NCI-H2107 treated with DMSO at 0.1 percent for 48 hours (cell line): ENCODE measurements around the gene GLRA2.

Experiments used
- DNase-seq: peaks from one replicate; lab custom pipeline; 2025; ENCODE audit not compliant: unreplicated experiment; lab: John Stamatoyannopoulos, UW

GLRA2 gene

DNA sequence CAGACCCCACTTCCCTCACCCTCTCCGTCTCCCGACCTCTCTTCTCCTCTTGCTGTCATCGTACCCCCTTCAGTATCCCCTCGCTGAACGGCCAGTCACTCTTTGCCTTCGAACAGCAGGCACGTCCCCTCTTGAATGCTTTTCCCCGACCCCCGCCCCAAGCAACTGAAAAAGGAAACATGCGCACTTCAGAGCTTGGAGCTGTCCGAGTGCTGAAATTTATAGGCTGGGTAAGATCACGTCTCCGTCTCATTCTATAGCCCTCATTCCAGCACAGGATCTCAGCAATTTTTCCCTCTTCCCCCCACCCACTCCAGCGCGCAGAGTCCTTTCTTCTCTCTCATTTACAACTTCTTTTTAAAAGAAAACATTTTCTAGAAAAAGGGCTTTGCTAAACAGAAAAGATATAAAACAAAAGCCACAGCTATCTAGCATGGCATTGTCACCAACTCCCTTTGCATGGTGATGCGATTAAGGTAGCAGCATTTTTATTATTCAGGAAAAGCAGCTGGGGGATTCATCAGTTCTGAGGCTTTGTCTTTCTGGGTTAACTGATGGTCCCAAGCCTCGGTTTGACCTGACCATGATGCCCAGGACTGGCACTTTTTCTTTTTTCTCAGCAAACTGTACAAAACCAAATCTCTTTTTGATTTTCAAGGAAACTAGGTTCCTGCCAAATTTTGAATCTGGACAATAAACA lies at the start of gene GLRA2:
TSS of gene GLRA2 (plus strand) at position 247 of the 700 bp plus-strand sequence. CDS start 522 bp downstream, outside the sequence.
- DNase-seq: no peak

DNA sequence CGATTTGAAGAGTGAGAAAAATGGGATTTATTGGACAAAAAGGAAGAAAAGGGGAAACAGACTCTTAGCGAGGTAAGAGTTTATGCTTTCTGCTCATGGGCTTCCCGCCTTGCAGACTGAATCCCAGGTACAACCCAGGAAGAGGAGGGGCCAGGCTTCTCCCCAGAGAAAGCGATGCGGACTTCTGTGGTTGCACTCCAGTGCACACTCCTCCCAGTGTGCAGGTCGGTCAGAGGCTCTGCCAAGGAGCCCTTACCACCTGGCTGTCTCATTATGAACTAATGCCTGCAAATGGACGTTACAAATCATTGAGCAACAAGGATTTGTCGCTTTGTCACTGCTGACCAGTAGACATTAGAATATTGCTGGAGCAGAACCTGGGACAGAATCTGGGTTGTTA lies 39.9 kb upstream of the GLRA2 start:
- no peak for DNase-seq

- no peak for DNase-seq
These were observed 37.6 kb upstream of the GLRA2 start for GRCh38 chrX:14491689-14492088.

- no peak for DNase-seq
These were observed 32.7 kb upstream of the GLRA2 start for GRCh38 chrX:14496674-14497073.

- DNase-seq: peak; percentile 31
These were observed 32.1 kb upstream of the GLRA2 start for GRCh38 chrX:14497184-14497666.

DNA sequence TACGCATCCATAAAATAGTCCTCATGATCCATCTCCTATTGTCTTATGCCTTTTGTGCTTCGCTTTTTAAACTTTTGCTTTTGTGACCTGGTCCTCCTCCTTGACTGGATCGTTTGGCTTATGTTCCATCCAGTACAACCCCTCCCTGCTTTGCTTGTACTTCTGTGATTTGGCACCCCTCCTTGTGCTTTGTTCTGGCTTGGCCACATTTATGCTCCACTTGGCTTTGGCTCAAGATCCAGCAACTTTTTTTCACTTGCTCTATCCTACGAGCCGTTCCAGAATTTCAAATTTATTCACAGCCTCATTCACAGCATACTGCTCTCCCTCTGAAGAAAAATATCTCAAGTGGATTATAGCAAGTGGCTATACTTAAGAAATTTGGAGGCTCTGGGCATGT lies 28.0 kb upstream of the GLRA2 start:
- no peak for DNase-seq

GRCh38 chrX:14504960-14505538 lies 24.3 kb upstream of the GLRA2 start:
- DNase-seq: no peak

DNA sequence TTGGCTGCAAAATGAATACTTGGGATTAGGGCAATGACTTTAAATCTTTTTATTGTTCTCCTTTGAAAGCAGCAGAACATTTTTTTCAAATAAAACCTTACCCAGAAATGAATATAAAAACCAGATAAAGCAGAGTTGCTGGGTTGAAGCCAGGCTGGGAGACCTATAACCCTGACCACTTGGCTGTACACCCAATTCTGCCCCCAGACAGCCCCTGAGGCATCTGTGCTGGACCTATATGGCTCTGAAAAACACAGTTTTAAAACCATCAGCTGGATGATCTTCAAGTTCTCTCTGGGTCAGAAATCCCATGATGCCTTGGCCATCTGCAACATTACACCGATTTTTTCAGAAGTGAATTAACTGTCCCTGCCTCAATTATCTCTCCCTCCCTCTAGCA lies 23.7 kb upstream of the GLRA2 start:
- no peak for DNase-seq

DNA sequence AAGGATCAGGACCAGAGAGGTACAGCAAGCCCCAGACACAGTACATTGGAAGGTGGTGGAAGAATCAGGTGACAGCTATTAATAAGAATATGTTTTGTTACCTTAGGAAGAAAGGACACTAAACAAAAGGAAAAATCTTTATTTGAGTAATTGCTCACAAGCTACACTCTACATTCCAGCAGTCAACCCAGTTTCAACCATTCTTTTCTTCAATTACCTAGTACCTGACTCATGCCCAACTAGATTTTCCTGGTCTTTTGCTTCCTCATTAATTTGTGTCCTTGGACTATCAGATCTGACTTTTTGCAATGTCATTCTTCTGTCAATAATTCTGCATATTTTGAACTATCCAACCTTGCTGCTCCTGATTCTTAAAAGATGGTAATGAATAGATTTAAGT lies 22.5 kb upstream of the GLRA2 start:
- DNase-seq: no peak

- no peak for DNase-seq
These were observed 21.2 kb upstream of the GLRA2 start for GRCh38 chrX:14508025-14508690.

- DNase-seq: no peak
These were observed 19.8 kb upstream of the GLRA2 start for GRCh38 chrX:14509325-14510057.

GRCh38 chrX:14528629-14529289 lies 577 bp upstream of the GLRA2 start:
- peak; percentile 67 for DNase-seq

- no peak for DNase-seq
These were observed 4.5 kb downstream of the GLRA2 start for GRCh38 chrX:14533867-14534266.

DNA sequence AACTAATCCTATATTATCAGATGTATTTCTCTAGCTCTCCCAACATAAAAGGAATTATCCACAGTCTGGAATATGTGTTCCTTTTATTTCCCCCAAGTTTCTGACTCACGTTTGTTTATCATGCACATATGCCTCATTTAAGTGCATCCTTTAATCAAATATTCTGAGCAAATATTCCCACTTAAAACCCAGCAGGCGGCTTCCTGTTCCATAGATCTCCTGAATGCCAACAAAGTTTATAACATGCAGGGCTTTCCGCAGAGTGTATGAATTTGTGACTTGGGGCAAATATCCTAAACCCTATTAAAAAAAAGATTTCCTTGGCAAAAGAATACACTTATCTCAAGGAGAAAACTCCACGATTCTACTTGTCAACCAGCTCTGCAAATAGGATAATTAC lies 16.9 kb downstream of the GLRA2 start:
- no peak for DNase-seq

GRCh38 chrX:14554131-14554715 lies 24.9 kb downstream of the GLRA2 start:
- no peak for DNase-seq

DNA sequence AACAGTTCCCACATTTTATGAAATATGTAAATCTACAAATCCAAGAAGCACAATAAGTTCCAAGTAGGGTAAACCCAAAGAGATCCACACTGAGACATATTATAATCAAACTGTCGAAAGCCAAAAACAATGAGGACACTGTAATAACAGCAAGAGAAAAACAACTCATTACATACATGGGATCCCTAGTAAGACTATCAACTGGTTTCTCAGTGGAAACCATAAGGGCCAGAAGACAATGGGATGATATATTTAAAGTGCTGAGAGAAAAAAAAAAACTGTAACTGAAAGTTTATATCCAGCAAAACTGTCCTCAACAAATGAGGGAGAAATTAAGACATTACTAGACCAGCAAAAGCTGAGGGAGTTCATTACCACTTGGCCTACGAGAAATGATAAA lies 34.7 kb downstream of the GLRA2 start:
- no peak for DNase-seq

DNA sequence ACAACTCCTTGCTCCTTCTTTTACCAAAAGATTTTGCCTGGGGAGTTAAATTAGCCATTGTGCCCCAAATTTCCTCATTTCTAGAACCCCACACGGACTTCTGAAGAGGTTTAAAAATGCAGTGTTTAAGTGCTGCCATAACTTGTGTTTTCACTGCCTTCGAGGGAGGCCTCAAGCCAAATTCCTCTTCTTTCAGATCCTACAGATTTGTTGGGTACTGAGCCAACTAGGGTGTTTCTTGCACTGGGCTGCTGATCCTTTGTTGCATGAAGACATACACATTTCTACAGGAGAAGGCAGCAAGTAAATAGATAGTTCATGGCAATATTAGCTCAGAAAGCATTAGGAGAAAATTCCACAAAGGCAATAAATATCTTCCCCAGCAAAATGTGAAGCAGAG lies 43.8 kb downstream of the GLRA2 start:
- no peak for DNase-seq

- no peak for DNase-seq
These were observed 51.7 kb downstream of the GLRA2 start for GRCh38 chrX:14581081-14581480.

- no peak for DNase-seq
These were observed 55.2 kb downstream of the GLRA2 start for GRCh38 chrX:14584548-14584947.

- DNase-seq: no peak
These were observed 60.9 kb downstream of the GLRA2 start for GRCh38 chrX:14590216-14590615.
